Breast epithelium (tissue), 4 donors: ENCODE measurements around the gene SMYD2. TPM values are rescaled to one million over a fixed set of nuclear protein-coding genes. Genes with fewer than 3 reads are reported as not detected.

ENCODE experiments used
- DNase-seq, 2 donors: peaks; one replicate each; pipeline ENCODE4 v3.0.0-alpha.2; 2019; ENCODE audit warnings: low spot score in 2 of 2
- H3K27ac ChIP-seq, 2 donors: fragments of 200-600 bp; sonication (generic) in 1 of 2; one replicate each; pipeline ENCODE4 v1.5.1; 2016 to 2019; ENCODE audit warnings: mild to moderate bottlenecking in 1 of 2
- H3K27me3 ChIP-seq, 2 donors: fragments of 200-600 bp; sonication (generic) in 1 of 2; one replicate each; pipeline versions ENCODE4 v1.5.1 to v1.6.0; 2017 to 2019; ENCODE audit warnings: control low read depth in 1 of 2, mild to moderate bottlenecking in 1 of 2
- H3K36me3 ChIP-seq: fragments of 200-600 bp; one replicate; pipeline ENCODE4 v1.5.1; 2019
- H3K4me1 ChIP-seq, 2 donors: fragments of 200-600 bp; sonication (generic); one replicate each; pipeline ENCODE4 v1.5.1; 2016 to 2019; ENCODE audit warnings: control low read depth in 1 of 2
- H3K4me3 ChIP-seq, 3 donors: fragments of 200-600 bp; sonication (generic); 1 replicate in 2 of 3; 2 replicates in 1 of 3; pipeline ENCODE4 v1.5.1; 2016 to 2019; ENCODE audit warnings: mild to moderate bottlenecking in 3 of 3, moderate library complexity in 2 of 3
- H3K9me3 ChIP-seq, 2 donors: fragments of 200-600 bp; sonication (generic) in 1 of 2; one replicate each; pipeline ENCODE4 v1.5.1; 2016 to 2019; ENCODE audit warnings: control low read depth in 1 of 2
- CTCF ChIP-seq, 3 donors: fragments of 450-650 bp; IDR thresholded peaks; one replicate each; pipeline ENCODE4 v1.5.1; 2016 to 2017; ENCODE audit warnings: antibody characterized with exemption in 3 of 3, mild to moderate bottlenecking in 3 of 3, moderate library complexity in 3 of 3
- POLR2A ChIP-seq: fragments of 450-650 bp; IDR thresholded peaks from one replicate; pipeline ENCODE4 v1.6.1; 2016; ENCODE audit warnings: antibody characterized with exemption, mild to moderate bottlenecking, moderate library complexity
- POLR2AphosphoS5 ChIP-seq, 3 donors: sonication (generic); formaldehyde crosslinking; IDR thresholded peaks; one replicate each; pipeline ENCODE4 v1.6.1; 2017; ENCODE audit warnings: antibody characterized with exemption in 3 of 3
- intact Hi-C: fragments of 100-400 bp; cut with DNase I; formaldehyde crosslinking; loops from one replicate; pipeline ENCODE4 v1.15.1; 2023; ENCODE audit warnings: low total_unique reads
- total RNA-seq, 3 donors: library from RNA; depleted of rRNA; stranded (reverse); fragments of >200 nt; gene quantifications; one replicate each; pipeline ENCODE4 v1.1.0, GENCODE V29; 2016

The SMYD2 gene
- total RNA-seq, 3 donors from 2014 or later, result 30.9 to 37.3 (median 37.0) TPM

- Histone ChIP-seq H3K27ac (no peak overlapping the region), H3K4me3 (no peak overlapping the region), H3K36me3 (no peaks in the 10 kb centered on the region), H3K4me1 (peaks cover 0 to 7% of the 10 kb centered on the region in 2 donors), H3K27me3 (no peaks in the 10 kb centered on the region), H3K9me3 (no peaks in the 10 kb centered on the region)
- intact Hi-C loops, result no loop called here
- DNase-seq, result no peak
- no peak for TF ChIP-seq POLR2AphosphoS5 (IDR thresholded peaks at IDR 0.05)
- no peak for TF ChIP-seq POLR2A
- no peak for TF ChIP-seq CTCF (IDR thresholded peaks at IDR 0.05)
Observed at GRCh38 chr1:214277704-214278635, 3.0 kb upstream of the SMYD2 start.

GRCh38 chr1:214280386-214281020, 456 bp upstream of the SMYD2 start:
- no peak for DNase-seq
- H3K27ac ChIP-seq, result peak overlapping the region; percentile 88
- H3K27me3 ChIP-seq, result no peaks in the 10 kb centered on the region
- H3K9me3 ChIP-seq, result no peaks in the 10 kb centered on the region
- intact Hi-C loops, result no loop called here
- TF ChIP-seq CTCF (IDR thresholded peaks at IDR 0.05), result no peak
- no peak for TF ChIP-seq POLR2A
- TF ChIP-seq POLR2AphosphoS5 (IDR thresholded peaks at IDR 0.05), result no peak
- peak overlapping the region; percentile 84 to 96 (median 90) for H3K4me3 ChIP-seq
- H3K4me1 ChIP-seq, result peaks cover 0 to 7% of the 10 kb centered on the region in 2 donors
- no peaks in the 10 kb centered on the region for H3K36me3 ChIP-seq

GRCh38 chr1:214281720-214282629, 1.0 kb downstream of the SMYD2 start:
- intact Hi-C loops, result no loop called here
- Histone ChIP-seq H3K27me3 (no peaks in the 10 kb centered on the region), H3K4me1 (peaks cover 0 to 7% of the 10 kb centered on the region in 2 donors), H3K9me3 (no peaks in the 10 kb centered on the region), H3K27ac (peak overlapping the region; percentile 88), H3K36me3 (no peaks in the 10 kb centered on the region), H3K4me3 (peak overlapping the region; percentile 84 to 96 (median 90))
- TF ChIP-seq POLR2AphosphoS5 (IDR thresholded peaks at IDR 0.05) (no peak), POLR2A (no peak), CTCF (IDR thresholded peaks at IDR 0.05) (no peak)
- DNase-seq, result peak; percentile 59 to 68

GRCh38 chr1:214282630-214283242, 1.8 kb downstream of the SMYD2 start:
- Histone ChIP-seq H3K36me3 (no peaks in the 10 kb centered on the region), H3K4me1 (peaks cover 0 to 7% of the 10 kb centered on the region in 2 donors), H3K27ac (peak overlapping the region in 1 of 2 donors; percentile 88), H3K9me3 (no peaks in the 10 kb centered on the region), H3K27me3 (no peaks in the 10 kb centered on the region), H3K4me3 (peak overlapping the region in 2 of 3 donors; percentile 84 to 96)
- TF ChIP-seq CTCF (IDR thresholded peaks at IDR 0.05) (no peak), POLR2AphosphoS5 (IDR thresholded peaks at IDR 0.05) (no peak), POLR2A (no peak)
- intact Hi-C loops, result no loop called here
- DNase-seq, result no peak
